H7 (cell line): ENCODE data around the gene POC5. TPM values are rescaled to one million over a fixed set of nuclear protein-coding genes. Genes with fewer than 3 reads are reported as not detected.

Experiments used
- total RNA-seq: library from RNA; depleted of rRNA; stranded (reverse); fragments of >200 nt; shearing (Covaris generic); gene quantifications from 2 replicates; pipeline ENCODE4 v1.2.3, GENCODE V29; 2014; rRNA removed

Gene POC5
- total RNA-seq, 1 experiment from 2014 or later: 16.1 TPM

Other genes with a start within 250 kb of the POC5 start
- gene CERT1, start 205.8 kb downstream of the POC5 start, total RNA-seq: 16.8 and 20.9 TPM in 2 replicates
- 8.6 and 12.5 TPM in 2 replicates for gene POLK, start 205.5 kb downstream of the POC5 start, total RNA-seq
- 0.03 and 0.37 TPM in 2 replicates for gene ANKDD1B, start 106.0 kb downstream of the POC5 start, total RNA-seq